DMS79 (cell line): ENCODE results near the gene TCAP.

Source experiments
- DNase-seq: peaks from one replicate; lab custom pipeline; 2025; lab: John Stamatoyannopoulos, UW

TCAP gene

DNA sequence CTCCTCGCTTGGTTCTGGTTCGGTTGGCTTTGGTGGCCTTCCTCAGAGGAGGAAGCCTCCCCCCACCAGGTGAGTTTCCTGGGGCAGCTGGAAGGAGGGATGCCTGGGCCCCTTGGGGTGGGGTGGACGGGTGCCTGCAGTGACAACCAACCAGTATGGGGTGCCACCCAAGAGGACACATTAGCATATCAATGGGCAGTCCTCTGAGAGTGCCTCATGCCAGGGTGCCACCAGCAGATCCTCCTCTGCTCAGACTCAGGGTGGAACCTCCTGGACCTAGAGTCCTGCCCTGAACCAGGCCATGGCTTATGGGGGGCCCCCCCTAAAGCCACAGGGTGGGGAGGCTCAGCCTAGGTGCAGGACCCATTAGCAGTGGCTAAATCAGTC lies 35.7 kb upstream of the TCAP start:
- DNase-seq = no peak

DNA sequence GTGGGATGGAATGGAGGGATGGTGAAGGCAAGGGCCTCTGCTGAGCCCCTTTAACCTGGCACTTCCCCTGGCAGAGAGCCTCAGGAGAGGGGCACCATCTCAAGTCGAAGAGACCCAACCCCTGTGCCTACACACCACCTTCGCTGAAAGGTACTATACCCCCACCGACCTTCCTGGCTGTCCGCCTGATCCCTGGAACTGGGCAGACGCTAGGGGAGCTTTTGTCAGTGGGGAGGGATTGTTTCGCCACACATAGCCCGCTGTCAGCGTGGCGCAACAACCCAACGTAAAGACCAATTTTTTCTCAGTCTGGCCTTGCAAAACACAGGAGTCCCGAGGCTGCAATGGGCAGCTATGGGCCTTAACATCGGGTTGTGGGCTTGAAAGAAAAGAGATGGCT lies 35.3 kb upstream of the TCAP start:
- DNase-seq = no peak

DNA sequence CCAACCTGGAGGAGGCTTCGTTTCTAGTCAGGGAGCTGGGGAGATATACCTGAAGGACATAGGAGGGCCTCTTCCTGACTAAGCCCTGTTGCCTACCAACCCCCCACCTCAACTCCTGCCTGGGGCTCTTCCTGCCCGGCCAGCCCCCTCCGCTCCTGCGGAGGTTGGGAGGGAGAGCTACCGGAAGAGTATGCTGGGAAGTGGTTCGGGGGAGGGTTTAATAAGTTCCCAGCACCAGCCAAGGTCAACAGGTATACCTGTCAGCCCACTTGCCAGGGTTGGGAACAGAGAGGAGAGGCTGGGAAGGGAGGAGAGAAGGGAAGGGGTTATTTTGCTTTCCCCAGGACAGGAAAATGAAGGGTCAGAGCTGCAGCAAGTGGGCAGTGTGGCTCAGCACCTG lies 33.7 kb upstream of the TCAP start:
- no peak for DNase-seq

GRCh38 chr17:39632153-39632941 lies 32.8 kb upstream of the TCAP start:
- DNase-seq = no peak

DNA sequence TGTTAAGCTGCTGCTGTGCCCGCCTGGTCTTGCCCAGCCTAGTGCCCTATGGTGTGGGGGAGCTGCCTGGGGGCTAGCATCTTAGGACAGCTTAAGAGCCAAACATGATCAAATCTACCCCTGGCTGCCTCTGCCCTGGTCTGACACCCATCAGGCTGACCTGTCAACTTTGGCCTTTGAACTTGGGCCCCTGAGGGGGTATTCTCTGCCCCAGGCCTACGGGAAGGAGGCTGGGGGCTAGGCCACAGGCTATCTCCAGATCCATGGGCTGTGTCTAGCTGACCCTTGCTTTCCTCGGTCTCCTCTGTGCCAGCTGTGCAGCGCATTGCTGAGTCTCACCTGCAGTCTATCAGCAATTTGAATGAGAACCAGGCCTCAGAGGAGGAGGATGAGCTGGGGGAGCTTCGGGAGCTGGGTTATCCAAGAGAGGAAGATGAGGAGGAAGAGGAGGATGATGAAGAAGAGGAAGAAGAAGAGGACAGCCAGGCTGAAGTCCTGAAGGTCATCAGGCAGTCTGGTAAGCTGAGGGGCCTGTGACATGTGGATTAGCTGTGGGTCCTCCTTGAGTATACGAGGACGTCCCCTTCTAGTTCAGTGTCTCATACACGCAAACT lies 31.5 kb upstream of the TCAP start:
- no peak for DNase-seq

DNA sequence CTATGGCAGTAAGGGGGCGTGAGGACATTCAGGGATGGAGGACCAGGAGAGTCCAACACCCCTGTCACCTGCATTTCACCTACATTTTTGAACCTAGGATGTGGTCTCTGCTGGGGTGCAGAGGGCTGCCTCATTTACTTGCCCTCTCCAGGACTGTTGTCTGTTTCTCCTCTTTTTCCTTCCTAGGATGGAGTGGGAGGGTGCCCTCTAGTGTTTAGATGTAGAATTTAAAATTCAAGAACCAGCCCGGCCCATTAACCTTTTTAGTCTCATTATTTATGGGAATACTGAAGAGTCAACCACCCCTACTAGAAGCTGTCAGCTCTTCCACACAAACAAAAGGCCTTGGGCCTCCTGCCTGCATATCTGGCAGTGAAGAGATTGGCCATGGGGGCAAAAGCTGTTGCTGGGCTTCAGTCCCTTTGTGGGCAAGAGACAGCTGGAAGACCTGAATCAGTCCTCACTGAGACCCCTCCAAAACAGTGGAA lies 30.7 kb upstream of the TCAP start:
- DNase-seq = peak; percentile 12

DNA sequence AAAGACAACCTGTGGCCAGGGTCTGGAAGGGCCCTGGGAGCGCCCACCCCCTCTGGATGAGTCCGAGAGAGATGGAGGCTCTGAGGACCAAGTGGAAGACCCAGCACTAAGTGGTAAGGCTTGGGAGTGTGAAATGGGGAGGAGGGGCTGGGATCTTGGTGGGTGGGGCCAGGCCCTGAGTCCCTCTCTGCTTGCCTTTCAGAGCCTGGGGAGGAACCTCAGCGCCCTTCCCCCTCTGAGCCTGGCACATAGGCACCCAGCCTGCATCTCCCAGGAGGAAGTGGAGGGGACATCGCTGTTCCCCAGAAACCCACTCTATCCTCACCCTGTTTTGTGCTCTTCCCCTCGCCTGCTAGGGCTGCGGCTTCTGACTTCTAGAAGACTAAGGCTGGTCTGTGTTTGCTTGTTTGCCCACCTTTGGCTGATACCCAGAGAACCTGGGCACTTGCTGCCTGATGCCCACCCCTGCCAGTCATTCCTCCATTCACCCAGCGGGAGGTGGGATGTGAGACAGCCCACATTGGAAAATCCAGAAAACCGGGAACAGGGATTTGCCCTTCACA lies 29.5 kb upstream of the TCAP start:
- DNase-seq = no peak

DNA sequence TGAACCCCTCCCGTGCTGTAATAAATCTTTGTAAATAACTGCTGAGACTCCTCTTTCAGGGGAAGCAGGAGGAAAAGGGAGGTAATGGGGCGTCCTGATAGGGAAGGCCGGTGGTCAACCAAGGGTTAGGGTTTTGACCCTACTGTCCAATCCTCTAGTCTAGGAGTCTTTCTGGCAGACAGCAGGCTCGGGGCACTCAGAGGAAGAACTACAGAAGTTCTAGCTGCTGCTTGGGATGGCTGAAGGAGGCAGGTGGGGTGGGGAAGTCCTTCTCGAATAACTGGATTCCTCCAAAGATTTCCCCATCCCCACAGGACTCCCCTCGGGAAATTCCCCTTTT lies 28.6 kb upstream of the TCAP start:
- DNase-seq = no peak

GRCh38 chr17:39636927-39637736 lies 28.0 kb upstream of the TCAP start, which contains the start of gene STARD3:
Gene STARD3, plus strand, starts transcription at chr17:39637144. Its CDS starts 16,388 bp downstream, at chr17:39653532.
- peak; percentile 59 for DNase-seq

DNA sequence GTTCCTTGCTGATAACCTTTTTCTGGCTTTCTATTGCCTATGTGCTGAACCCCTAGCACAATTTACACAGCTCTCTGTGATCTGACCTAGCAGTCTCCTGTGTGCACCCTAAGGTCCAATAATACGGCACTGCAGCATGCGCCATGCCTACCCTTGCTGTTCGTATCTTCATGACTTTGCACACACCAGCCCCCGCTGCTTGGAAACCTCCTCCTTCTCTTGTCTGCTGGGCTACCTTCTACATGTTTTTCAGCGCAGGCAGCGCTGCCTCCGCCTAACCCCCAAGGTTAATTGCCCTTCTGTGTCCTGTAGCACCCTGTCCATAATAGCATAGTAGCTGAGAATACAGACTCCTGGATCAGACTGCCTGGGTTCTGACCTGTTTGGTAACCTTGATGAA lies 26.8 kb upstream of the TCAP start:
- no peak for DNase-seq

GRCh38 chr17:39639043-39639442 lies 26.1 kb upstream of the TCAP start:
- DNase-seq = no peak

GRCh38 chr17:39639566-39640458 lies 25.3 kb upstream of the TCAP start:
- no peak for DNase-seq

- no peak for DNase-seq
Measured at GRCh38 chr17:39640591-39641031, 24.5 kb upstream of the TCAP start.

DNA sequence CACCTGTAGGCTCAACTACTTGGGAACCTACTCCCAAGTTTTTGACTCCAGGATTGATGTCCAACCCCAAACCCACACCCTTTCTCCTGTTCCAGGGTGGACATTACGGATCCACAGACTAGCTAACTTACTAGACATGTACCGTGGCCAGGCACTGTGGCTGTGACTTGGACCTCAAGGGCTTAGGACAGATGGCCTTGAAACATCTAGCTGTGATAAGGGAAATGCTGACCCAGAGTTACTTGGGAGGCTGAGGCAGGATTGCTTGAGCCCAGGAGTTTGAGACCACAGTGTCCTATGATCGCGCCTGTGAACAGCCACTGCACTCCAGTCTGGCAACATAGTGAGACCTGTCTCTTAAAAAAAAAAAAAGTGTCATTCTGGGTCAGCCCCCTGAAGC lies 24.1 kb upstream of the TCAP start:
- DNase-seq = no peak

DNA sequence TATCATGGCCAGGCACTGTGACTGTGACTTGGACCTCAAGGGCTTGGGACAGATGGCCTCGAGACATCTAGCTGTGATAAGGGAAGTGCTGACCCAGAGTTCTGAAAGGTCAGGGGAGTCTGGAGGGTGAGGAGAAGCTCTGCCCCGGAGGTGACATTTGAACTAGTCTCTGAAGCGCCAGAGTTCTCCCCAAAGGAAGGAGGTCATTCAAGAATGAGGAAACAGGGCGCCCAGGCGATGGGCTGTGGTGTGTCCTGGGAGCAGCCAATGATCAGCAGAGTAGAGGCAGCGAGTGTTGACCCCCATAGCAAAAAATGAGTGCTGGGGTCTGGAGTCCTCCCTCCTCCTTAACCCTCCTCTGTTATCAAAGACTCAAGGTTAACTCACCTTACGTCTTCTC lies 23.3 kb upstream of the TCAP start:
- no peak for DNase-seq

DNA sequence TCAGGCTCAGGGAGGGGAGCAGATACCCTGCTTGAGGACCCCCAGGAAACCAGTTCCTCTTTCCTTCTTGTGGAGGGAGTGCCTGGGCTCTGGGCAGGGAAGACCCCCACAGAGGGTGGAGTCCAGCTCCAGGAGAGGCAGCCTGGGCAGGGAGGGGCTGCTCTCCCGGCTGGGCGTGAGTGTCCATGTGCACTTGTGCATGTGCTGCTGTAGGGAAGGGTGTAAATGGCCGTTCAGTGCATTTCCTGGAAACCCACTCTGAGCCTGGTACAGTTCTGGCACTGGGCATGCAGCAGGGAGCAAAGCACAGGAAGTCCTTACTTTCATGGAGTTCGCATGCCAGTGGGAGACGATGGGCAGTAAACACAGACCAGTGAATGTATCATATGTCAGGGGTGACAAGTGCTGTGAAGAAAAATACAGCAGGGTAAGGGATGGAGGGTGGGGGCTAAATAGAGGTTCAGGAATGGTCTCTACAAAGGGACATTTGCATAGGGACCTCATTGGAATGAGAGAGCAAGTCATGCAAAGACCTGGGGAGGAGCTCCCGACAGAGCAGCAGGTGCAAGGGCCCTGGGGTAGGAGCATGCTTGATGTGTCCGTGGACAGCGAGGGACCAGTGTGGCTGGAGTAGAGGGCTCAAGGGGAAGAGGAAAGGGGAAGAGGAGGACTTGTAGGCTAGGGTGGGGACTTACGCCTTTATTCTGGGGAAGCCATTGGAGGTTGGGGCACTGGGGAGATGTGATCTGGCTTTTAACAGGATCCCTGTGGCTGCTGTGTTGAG lies 22.7 kb upstream of the TCAP start:
- no peak for DNase-seq

GRCh38 chr17:39643271-39643670 lies 21.9 kb upstream of the TCAP start:
- DNase-seq = no peak

- no peak for DNase-seq
Measured at GRCh38 chr17:39647256-39647655, 17.9 kb upstream of the TCAP start.

- no peak for DNase-seq
Measured at GRCh38 chr17:39648616-39649366, 16.4 kb upstream of the TCAP start.

DNA sequence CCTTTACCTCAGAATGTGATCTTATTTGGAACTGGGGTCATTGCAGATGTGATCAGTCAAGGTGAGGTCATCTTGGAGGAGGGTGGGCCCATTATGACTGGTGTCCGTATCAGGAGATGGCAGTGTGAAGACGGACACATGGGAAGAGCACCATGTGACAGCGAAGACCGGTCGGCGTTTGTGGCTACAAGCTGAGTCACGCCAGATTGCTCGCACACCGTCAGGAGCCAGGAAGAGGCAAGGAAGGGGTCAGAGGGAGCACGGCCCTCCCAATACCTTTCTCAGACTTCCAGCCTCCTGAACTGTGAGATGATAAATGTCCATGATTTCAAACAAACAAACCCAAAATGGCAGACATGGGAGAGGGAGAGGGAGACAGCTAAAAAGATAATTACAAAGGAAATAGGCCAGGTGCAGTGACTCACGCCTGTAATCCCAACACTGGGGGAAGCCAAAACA lies 15.0 kb upstream of the TCAP start:
- DNase-seq = no peak
